K562 treated with DMSO at 1 percent for 24 hours (cell line): Measurements from ENCODE around the gene STX2. TPM values are rescaled to one million over a fixed set of nuclear protein-coding genes. Genes with fewer than 3 reads are reported as not detected.

Experiments used
- total RNA-seq: library from RNA; unstranded; fragments of 300-600 nt; gene quantifications from 2 replicates; pipeline ENCODE4 v1.2.3, GENCODE V29; 2022; ENCODE audit warnings: low read depth; ENCODE audit not compliant: insufficient read depth

Gene STX2
- 11.2 and 13.1 TPM in 2 replicates for total RNA-seq

DNA sequence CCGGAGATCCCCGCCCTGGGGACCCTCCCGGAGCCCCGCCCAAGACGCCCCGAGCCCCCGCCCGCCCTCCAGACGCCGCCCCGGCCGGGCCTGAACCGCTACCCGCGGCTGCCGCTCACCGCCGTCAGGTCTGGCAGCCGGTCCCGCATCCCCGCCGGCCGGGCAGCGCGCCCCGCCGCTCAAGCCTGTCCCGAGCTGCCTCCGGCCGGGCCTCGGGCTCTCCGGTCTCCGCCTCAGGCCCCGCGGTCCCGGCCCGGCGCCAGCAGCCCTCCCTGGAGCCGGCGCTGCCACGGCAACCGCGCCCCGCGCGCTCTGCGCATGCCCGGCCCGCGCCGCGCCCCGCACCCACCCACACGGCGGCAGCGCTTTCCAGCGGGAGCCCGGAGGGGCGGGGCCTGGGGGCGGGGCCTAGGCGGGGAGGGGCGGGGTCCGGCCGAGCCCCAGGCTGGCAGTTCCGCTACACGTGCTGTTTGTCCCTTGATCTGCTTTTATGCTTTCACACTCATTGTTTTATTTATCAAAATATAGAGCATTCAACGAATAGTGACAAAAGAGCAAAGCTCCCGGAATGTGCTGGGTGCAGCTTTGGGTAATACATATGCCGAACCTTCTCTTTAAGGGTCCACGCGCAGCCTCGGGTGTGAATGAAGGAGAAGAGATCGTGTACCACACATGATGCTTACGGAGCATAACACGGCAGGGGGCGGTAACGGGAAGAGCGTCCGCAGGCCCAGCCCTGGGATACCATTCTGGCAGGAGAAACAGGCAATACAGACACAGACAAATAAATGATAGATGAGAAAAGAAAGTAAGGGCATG, at the start of gene STX2:
TSS of gene STX2 (minus strand) at position 300 of the 819 bp plus-strand sequence. CDS start at position 149, 151 bp downstream.

DNA sequence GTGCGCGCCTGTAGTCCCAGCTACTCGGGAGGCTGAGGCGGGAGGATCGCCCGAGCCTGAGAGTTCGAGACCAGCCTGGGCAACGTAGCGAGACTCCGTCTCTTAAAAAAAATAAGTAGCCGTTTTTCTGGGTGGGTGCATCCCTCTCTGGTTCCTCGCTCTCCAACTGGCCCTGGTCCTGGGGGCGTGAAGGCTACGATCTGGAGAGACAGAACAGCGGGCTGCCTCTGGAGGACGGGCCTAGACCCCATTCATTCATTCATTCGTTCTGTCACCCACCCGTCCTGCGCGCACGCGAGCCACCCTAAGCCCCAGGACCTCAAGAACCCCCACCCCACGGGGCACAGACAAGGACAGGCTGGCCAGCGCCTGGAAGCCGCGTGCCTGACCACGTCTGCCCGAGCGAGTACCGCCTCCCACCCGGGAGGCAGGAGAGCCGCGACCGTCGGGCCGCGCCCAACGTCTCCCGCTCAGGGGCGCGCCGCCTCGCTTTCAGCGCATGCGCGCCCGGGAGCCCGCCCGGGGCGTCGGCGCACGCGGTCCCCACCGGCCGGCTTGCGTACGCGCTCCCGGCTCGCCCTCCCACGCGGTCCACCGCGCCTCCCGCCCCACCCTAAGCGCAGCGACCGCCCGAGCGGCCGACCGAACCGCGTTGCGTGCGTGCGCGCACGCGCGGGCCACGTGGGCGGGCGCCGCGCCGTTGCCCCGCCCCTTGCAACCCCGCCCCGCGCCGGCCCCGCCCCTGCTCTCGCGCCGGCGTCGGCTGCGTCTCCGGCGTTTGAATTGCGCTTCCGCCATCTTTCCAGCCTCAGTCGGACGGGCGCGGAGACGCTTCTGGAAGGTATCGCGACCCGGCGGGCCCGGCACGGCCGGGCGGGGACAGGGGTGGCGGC, 32.5 kb upstream of the STX2 start, which contains the start of gene RAN:
TSS of gene RAN (plus strand) at position 781 of the 893 bp plus-strand sequence. CDS start 528 bp downstream, outside the sequence.

Other genes with a start within 250 kb of the STX2 start
- gene RIMBP2, start 123.0 kb downstream of the STX2 start, total RNA-seq = not detected in 2 replicates
- 414 and 434 TPM in 2 replicates for gene RAN, start 32.8 kb upstream of the STX2 start, total RNA-seq
- 7.9 and 9.6 TPM in 2 replicates for gene ADGRD1, start 114.7 kb upstream of the STX2 start, total RNA-seq